Muscle layer of duodenum (tissue), 2 donors: ENCODE results near the gene ABL2.
"Not testable (repeated sequence)": the region's sequence is repeated elsewhere in the genome, so short reads cannot be mapped to it uniquely, and the experiment has no call there.

ENCODE experiments used
- H3K27ac ChIP-seq: one replicate; pipeline ENCODE4 v1.7.0; 2013; ENCODE audit warnings: mild to moderate bottlenecking, low read length
- H3K27me3 ChIP-seq: one replicate; pipeline ENCODE4 v1.7.0; 2013; ENCODE audit warnings: low read depth, mild to moderate bottlenecking, control low read depth, low read length
- H3K36me3 ChIP-seq, 2 donors: one replicate each; pipeline ENCODE4 v1.7.0; 2013; ENCODE audit warnings: low read length in 2 of 2, control low read depth in 1 of 2, mild to moderate bottlenecking in 1 of 2; ENCODE audit not compliant: insufficient read depth in 2 of 2, control insufficient read depth in 1 of 2
- H3K4me1 ChIP-seq, 2 donors: one replicate each; pipeline ENCODE4 v1.7.0; 2013; ENCODE audit warnings: low read length in 2 of 2, mild to moderate bottlenecking in 2 of 2, control low read depth in 1 of 2, moderate library complexity in 1 of 2; ENCODE audit not compliant: insufficient read depth in 2 of 2, control insufficient read depth in 1 of 2
- H3K4me3 ChIP-seq, 2 donors: one replicate each; pipeline ENCODE4 v1.7.0; 2013; ENCODE audit warnings: low read length in 2 of 2, low read depth in 1 of 2, mild to moderate bottlenecking in 1 of 2
- H3K9me3 ChIP-seq, 2 donors: one replicate each; pipeline ENCODE4 v1.7.0; 2013; ENCODE audit warnings: low read length in 2 of 2, control low read depth in 1 of 2, mild to moderate bottlenecking in 1 of 2; ENCODE audit not compliant: control insufficient read depth in 1 of 2
- donor health status: healthy.

Gene ABL2

GRCh38 chr1:179187735-179188471 lies 41.6 kb downstream of the ABL2 start:
- H3K4me3 ChIP-seq: no peak overlapping the region
- H3K36me3 ChIP-seq: no peaks in the 10 kb centered on the region
- no peaks in the 10 kb centered on the region for H3K4me1 ChIP-seq
- H3K27me3 ChIP-seq: no peaks in the 10 kb centered on the region
- no peaks in the 10 kb centered on the region for H3K9me3 ChIP-seq
- H3K27ac ChIP-seq: no peak overlapping the region

- no peaks in the 10 kb centered on the region for H3K27me3 ChIP-seq
- H3K4me1 ChIP-seq: no peaks in the 10 kb centered on the region
- H3K4me3 ChIP-seq: no peak overlapping the region
- no peak overlapping the region for H3K27ac ChIP-seq
- no peaks in the 10 kb centered on the region for H3K36me3 ChIP-seq
- no peaks in the 10 kb centered on the region for H3K9me3 ChIP-seq
These were observed 42.4 kb downstream of the ABL2 start for GRCh38 chr1:179187043-179187442.

- H3K27ac ChIP-seq: no peak overlapping the region
- no peaks in the 10 kb centered on the region for H3K36me3 ChIP-seq
- no peaks in the 10 kb centered on the region for H3K9me3 ChIP-seq
- no peaks in the 10 kb centered on the region for H3K27me3 ChIP-seq
- no peaks in the 10 kb centered on the region for H3K4me1 ChIP-seq
- H3K4me3 ChIP-seq: no peak overlapping the region
These were observed 45.1 kb downstream of the ABL2 start for GRCh38 chr1:179184403-179184802.

GRCh38 chr1:179183857-179184256 lies 45.6 kb downstream of the ABL2 start:
- Histone ChIP-seq H3K27me3 (no peaks in the 10 kb centered on the region), H3K36me3 (no peaks in the 10 kb centered on the region), H3K4me1 (no peaks in the 10 kb centered on the region), H3K9me3 (no peaks in the 10 kb centered on the region), H3K4me3 (no peak overlapping the region), H3K27ac (no peak overlapping the region)

GRCh38 chr1:179178950-179179349 lies 50.5 kb downstream of the ABL2 start:
- no peak overlapping the region for H3K27ac ChIP-seq
- no peaks in the 10 kb centered on the region for H3K36me3 ChIP-seq
- H3K4me1 ChIP-seq: peaks cover 0 to 6% of the 10 kb centered on the region in 2 donors
- no peak overlapping the region for H3K4me3 ChIP-seq
- no peaks in the 10 kb centered on the region for H3K27me3 ChIP-seq
- H3K9me3 ChIP-seq: no peaks in the 10 kb centered on the region

GRCh38 chr1:179178183-179178582 lies 51.3 kb downstream of the ABL2 start:
- H3K36me3 ChIP-seq: no peaks in the 10 kb centered on the region
- H3K4me1 ChIP-seq: peaks cover 0 to 6% of the 10 kb centered on the region in 2 donors
- H3K4me3 ChIP-seq: no peak overlapping the region
- H3K27ac ChIP-seq: no peak overlapping the region
- no peaks in the 10 kb centered on the region for H3K27me3 ChIP-seq
- H3K9me3 ChIP-seq: no peaks in the 10 kb centered on the region

- H3K36me3 ChIP-seq: no peaks in the 10 kb centered on the region
- H3K4me1 ChIP-seq: peaks cover 0 to 6% of the 10 kb centered on the region in 2 donors
- H3K27ac ChIP-seq: peak overlapping the region; percentile 42
- H3K4me3 ChIP-seq: no peak overlapping the region
- H3K27me3 ChIP-seq: no peaks in the 10 kb centered on the region
- H3K9me3 ChIP-seq: no peaks in the 10 kb centered on the region
These were observed 51.9 kb downstream of the ABL2 start for GRCh38 chr1:179177615-179178014.

GRCh38 chr1:179177182-179177581 lies 52.3 kb downstream of the ABL2 start:
- no peak overlapping the region for H3K4me3 ChIP-seq

GRCh38 chr1:179175011-179175841 lies 54.3 kb downstream of the ABL2 start:
- Histone ChIP-seq H3K27ac (peak overlapping the region; percentile 28), H3K4me3 (no peak overlapping the region), H3K27me3 (no peaks in the 10 kb centered on the region), H3K36me3 (no peaks in the 10 kb centered on the region), H3K9me3 (no peaks in the 10 kb centered on the region), H3K4me1 (peaks cover 0 to 6% of the 10 kb centered on the region in 2 donors)

More at GRCh38 chr1:179177182-179177581, 52.3 kb downstream of the ABL2 start:
- H3K9me3 ChIP-seq: no peaks in the 10 kb centered on the region
- H3K36me3 ChIP-seq: no peaks in the 10 kb centered on the region
- peaks cover 0 to 6% of the 10 kb centered on the region in 2 donors for H3K4me1 ChIP-seq
- H3K27ac ChIP-seq: peak overlapping the region; percentile 42
- H3K27me3 ChIP-seq: no peaks in the 10 kb centered on the region

GRCh38 chr1:179170468-179170770 lies 59.1 kb downstream of the ABL2 start:
- H3K9me3 ChIP-seq, H3K4me1 ChIP-seq, H3K4me3 ChIP-seq, H3K27ac ChIP-seq, H3K36me3 ChIP-seq, H3K27me3 ChIP-seq: not testable (repeated sequence)

DNA sequence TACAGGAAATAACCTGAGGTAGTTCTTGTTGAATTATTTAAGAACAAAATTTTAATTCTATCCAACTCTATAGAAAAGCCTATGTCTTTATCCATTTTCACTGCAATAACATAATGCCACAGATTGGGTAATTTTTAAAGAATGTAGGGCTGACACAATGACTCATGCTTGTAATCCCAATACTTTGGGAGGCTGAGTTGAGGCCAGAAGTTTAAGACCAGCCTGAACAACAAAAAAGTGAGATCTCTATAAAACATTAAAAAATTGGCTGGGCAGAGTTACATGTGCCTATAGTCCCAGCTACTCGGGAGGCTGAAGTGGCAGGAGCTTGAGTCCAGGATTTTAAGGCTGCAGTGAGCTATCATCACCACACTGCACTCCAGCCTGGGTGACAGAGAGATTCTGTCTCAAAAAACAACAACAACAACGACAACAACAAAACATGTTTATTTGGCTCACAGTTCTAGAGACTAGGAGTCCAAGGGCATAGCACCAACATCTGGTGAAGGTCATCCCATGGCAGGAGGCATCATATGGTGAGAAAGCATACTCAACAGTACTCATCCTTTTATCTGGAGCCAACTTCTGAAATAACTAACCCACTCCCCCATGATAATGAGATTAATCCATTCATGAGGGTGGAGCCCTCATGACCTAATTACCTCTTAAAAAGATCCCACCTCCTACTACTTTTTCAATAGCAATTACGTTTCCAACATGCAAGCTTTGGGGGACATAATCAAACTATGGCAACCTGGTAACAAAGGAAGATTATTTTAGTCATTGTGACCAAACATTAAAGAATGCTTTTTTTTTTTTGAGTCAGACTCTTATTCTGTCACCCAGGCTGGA lies 59.6 kb downstream of the ABL2 start:
- H3K27ac ChIP-seq: no peak overlapping the region
- H3K36me3 ChIP-seq: no peaks in the 10 kb centered on the region
- no peak overlapping the region for H3K4me3 ChIP-seq
- H3K4me1 ChIP-seq: no peaks in the 10 kb centered on the region
- no peaks in the 10 kb centered on the region for H3K9me3 ChIP-seq
- H3K27me3 ChIP-seq: no peaks in the 10 kb centered on the region
